ENCODE results near the gene TULP4.

TULP4 gene

GRCh38 chr6:158353883-158354877, 41.9 kb downstream of the TULP4 start:
- Histone ChIP-seq H3K4me1 (ENCODE audit: insufficient read depth, insufficient read length) (peaks cover 3% of the 10 kb centered on the region), H3K4me3 (ENCODE audit: insufficient read length, low read depth) (no peak overlapping the region), H3K9me3 (ENCODE audit: insufficient read depth, low read length) (peaks cover 19% of the 10 kb centered on the region), H3K9ac (ENCODE audit: insufficient read length, low read depth) (no peak overlapping the region), H3K36me3 (ENCODE audit: insufficient read depth, insufficient read length, low read length) (no peaks in the 10 kb centered on the region), H3K27me3 (ENCODE audit: insufficient read depth, insufficient read length) (no peaks in the 10 kb centered on the region)
- TF ChIP-seq YY1 (IDR thresholded peaks at IDR 0.05; ENCODE audit: insufficient read depth, insufficient read length) = no peak
- no peak for TF ChIP-seq SUZ12 (IDR thresholded peaks at IDR 0.05; ENCODE audit: extremely low read depth, insufficient read depth, insufficient read length)
- TF ChIP-seq ZNF274 (IDR thresholded peaks at IDR 0.05; ENCODE audit: low read depth, low read length) = no peak
- DNase-seq (ENCODE audit: low read depth, low spot score) = no peak

GRCh38 chr6:158356586-158357546, 44.6 kb downstream of the TULP4 start:
- no peak for DNase-seq (ENCODE audit: low read depth, low spot score)
- peaks cover 3% of the 10 kb centered on the region; the same call in 1 of the 2 replicates for H3K9me3 ChIP-seq (ENCODE audit: insufficient read depth, low read length)
- H3K9ac ChIP-seq (ENCODE audit: insufficient read length, low read depth) = no peak overlapping the region
- H3K36me3 ChIP-seq (ENCODE audit: insufficient read depth, insufficient read length, low read length) = no peaks in the 10 kb centered on the region
- no peaks in the 10 kb centered on the region for H3K27me3 ChIP-seq (ENCODE audit: insufficient read depth, insufficient read length)
- H3K4me3 ChIP-seq (ENCODE audit: insufficient read length, low read depth) = no peak overlapping the region
- TF ChIP-seq SUZ12 (IDR thresholded peaks at IDR 0.05; ENCODE audit: extremely low read depth, insufficient read depth, insufficient read length) = no peak
- TF ChIP-seq ZNF274 (IDR thresholded peaks at IDR 0.05; ENCODE audit: low read depth, low read length) = no peak
- no peak for TF ChIP-seq YY1 (IDR thresholded peaks at IDR 0.05; ENCODE audit: insufficient read depth, insufficient read length)
- peaks cover 3% of the 10 kb centered on the region for H3K4me1 ChIP-seq (ENCODE audit: insufficient read depth, insufficient read length)

- no peaks in the 10 kb centered on the region for H3K27me3 ChIP-seq (ENCODE audit: insufficient read depth, insufficient read length)
- H3K4me3 ChIP-seq (ENCODE audit: insufficient read length, low read depth) = no peak overlapping the region
- H3K4me1 ChIP-seq (ENCODE audit: insufficient read depth, insufficient read length) = peaks cover 3% of the 10 kb centered on the region
- DNase-seq (ENCODE audit: low read depth, low spot score) = no peak
- no peak for TF ChIP-seq SUZ12 (IDR thresholded peaks at IDR 0.05; ENCODE audit: extremely low read depth, insufficient read depth, insufficient read length)
- H3K36me3 ChIP-seq (ENCODE audit: insufficient read depth, insufficient read length, low read length) = no peaks in the 10 kb centered on the region
- no peaks in the 10 kb centered on the region for H3K9me3 ChIP-seq (ENCODE audit: insufficient read depth, low read length)
- H3K9ac ChIP-seq (ENCODE audit: insufficient read length, low read depth) = no peak overlapping the region
These were observed 45.4 kb downstream of the TULP4 start for GRCh38 chr6:158357570-158358216.

- Histone ChIP-seq H3K9me3 (ENCODE audit: insufficient read depth, low read length) (no peaks in the 10 kb centered on the region), H3K36me3 (ENCODE audit: insufficient read depth, insufficient read length, low read length) (no peaks in the 10 kb centered on the region), H3K9ac (ENCODE audit: insufficient read length, low read depth) (no peak overlapping the region), H3K27me3 (ENCODE audit: insufficient read depth, insufficient read length) (no peaks in the 10 kb centered on the region), H3K4me1 (ENCODE audit: insufficient read depth, insufficient read length) (peaks cover 3% of the 10 kb centered on the region), H3K4me3 (ENCODE audit: insufficient read length, low read depth) (no peak overlapping the region)
- DNase-seq (ENCODE audit: low read depth, low spot score) = no peak
- TF ChIP-seq SUZ12 (IDR thresholded peaks at IDR 0.05; ENCODE audit: extremely low read depth, insufficient read depth, insufficient read length) (no peak), YY1 (IDR thresholded peaks at IDR 0.05; ENCODE audit: insufficient read depth, insufficient read length) (no peak), ZNF274 (IDR thresholded peaks at IDR 0.05; ENCODE audit: low read depth, low read length) (no peak)
These were observed 46.3 kb downstream of the TULP4 start for GRCh38 chr6:158358450-158359077.

GRCh38 chr6:158361068-158361467, 48.8 kb downstream of the TULP4 start:
- Histone ChIP-seq H3K27me3 (ENCODE audit: insufficient read depth, insufficient read length) (no peaks in the 10 kb centered on the region), H3K36me3 (ENCODE audit: insufficient read depth, insufficient read length, low read length) (no peaks in the 10 kb centered on the region), H3K9ac (ENCODE audit: insufficient read length, low read depth) (no peak overlapping the region), H3K4me3 (ENCODE audit: insufficient read length, low read depth) (no peak overlapping the region), H3K9me3 (ENCODE audit: insufficient read depth, low read length) (no peaks in the 10 kb centered on the region), H3K4me1 (ENCODE audit: insufficient read depth, insufficient read length) (peaks cover 3% of the 10 kb centered on the region)
- DNase-seq (ENCODE audit: low read depth, low spot score) = no peak
- no peak for TF ChIP-seq SUZ12 (IDR thresholded peaks at IDR 0.05; ENCODE audit: extremely low read depth, insufficient read depth, insufficient read length)

GRCh38 chr6:158361961-158362669, 49.9 kb downstream of the TULP4 start:
- no peak overlapping the region for H3K4me3 ChIP-seq (ENCODE audit: insufficient read length, low read depth)
- H3K36me3 ChIP-seq (ENCODE audit: insufficient read depth, insufficient read length, low read length) = no peaks in the 10 kb centered on the region
- H3K9me3 ChIP-seq (ENCODE audit: insufficient read depth, low read length) = no peaks in the 10 kb centered on the region
- no peaks in the 10 kb centered on the region for H3K4me1 ChIP-seq (ENCODE audit: insufficient read depth, insufficient read length)
- no peaks in the 10 kb centered on the region for H3K27me3 ChIP-seq (ENCODE audit: insufficient read depth, insufficient read length)
- no peak for TF ChIP-seq ZNF274 (IDR thresholded peaks at IDR 0.05; ENCODE audit: low read depth, low read length)
- TF ChIP-seq SUZ12 (IDR thresholded peaks at IDR 0.05; ENCODE audit: extremely low read depth, insufficient read depth, insufficient read length) = no peak
- TF ChIP-seq YY1 (IDR thresholded peaks at IDR 0.05; ENCODE audit: insufficient read depth, insufficient read length) = no peak
- DNase-seq (ENCODE audit: low read depth, low spot score) = no peak
- H3K9ac ChIP-seq (ENCODE audit: insufficient read length, low read depth) = no peak overlapping the region

All from NT2/D1 (cell line).